Neuronal stem cell (in vitro differentiated cells): Measurements from ENCODE around the gene TRIM46.
A peak's percentile ranks its signal among the peaks of the same experiment; 100 is the strongest.
"Not testable (repeated sequence)": the region's sequence is repeated elsewhere in the genome, so short reads cannot be mapped to it uniquely, and the experiment has no call there.

Source experiments
- DNase-seq: peaks from one replicate; pipeline ENCODE4 v3.0.0-alpha.2; 2013; ENCODE audit warnings: low spot score
- H2AFZ ChIP-seq: one replicate; pipeline ENCODE4 v1.6.1; 2013; ENCODE audit warnings: mild to moderate bottlenecking, low read length, inconsistent platforms
- H2AK5ac ChIP-seq: 2 replicates; pipeline ENCODE4 v1.6.1; 2013; ENCODE audit warnings: low read depth, mild to moderate bottlenecking, inconsistent platforms, low read length, moderate library complexity, mixed read lengths
- H2BK120ac ChIP-seq: 2 replicates; pipeline ENCODE4 v1.6.1; 2013; ENCODE audit warnings: low read depth, mild to moderate bottlenecking, inconsistent platforms, low read length, moderate library complexity, mixed read lengths
- H2BK12ac ChIP-seq: one replicate; pipeline ENCODE4 v1.6.1; 2013; ENCODE audit warnings: low read length, inconsistent platforms
- H2BK15ac ChIP-seq: 2 replicates; pipeline ENCODE4 v1.6.1; 2013; ENCODE audit warnings: mild to moderate bottlenecking, low read length, inconsistent platforms, mixed read lengths
- H2BK5ac ChIP-seq: one replicate; pipeline ENCODE4 v1.6.1; 2013; ENCODE audit warnings: inconsistent platforms, mild to moderate bottlenecking, low read length, moderate library complexity
- H3K14ac ChIP-seq: one replicate; pipeline ENCODE4 v1.6.1; 2013; ENCODE audit warnings: low read length, inconsistent platforms
- H3K18ac ChIP-seq: 2 replicates; pipeline ENCODE4 v1.6.1; 2013; ENCODE audit warnings: low read length, inconsistent platforms
- H3K23ac ChIP-seq: 2 replicates; pipeline ENCODE4 v1.6.1; 2013; ENCODE audit warnings: low read depth, mild to moderate bottlenecking, mixed read lengths, low read length, inconsistent platforms; ENCODE audit not compliant: poor library complexity
- H3K27ac ChIP-seq: replicated peaks from 3 replicates; pipeline ENCODE4 v1.5.1; 2013; ENCODE audit warnings: low read length, inconsistent platforms
- H3K27me3 ChIP-seq, 3 experiments: 2 replicates each; pipeline ENCODE4 v1.6.1; 2013; ENCODE audit warnings: low read length in 3 of 3, mild to moderate bottlenecking in 2 of 3, inconsistent platforms in 1 of 3, low read depth in 1 of 3, mixed read lengths in 1 of 3, moderate library complexity in 1 of 3; ENCODE audit not compliant: control insufficient read depth in 3 of 3, insufficient read depth in 3 of 3
- H3K36me3 ChIP-seq, 2 donors: replicated peaks in 1 of 2; 2 replicates each; pipeline ENCODE4 v1.6.1; 2013; ENCODE audit warnings: low read length in 2 of 2; ENCODE audit not compliant: control insufficient read depth in 2 of 2, insufficient read depth in 2 of 2
- H3K4ac ChIP-seq: 2 replicates; pipeline ENCODE4 v1.6.1; 2013; ENCODE audit warnings: inconsistent platforms, mild to moderate bottlenecking, low read length, moderate library complexity
- H3K4me1 ChIP-seq, 2 donors: 1 replicate in 1 of 2; 2 replicates in 1 of 2; pipeline ENCODE4 v1.6.1; 2013; ENCODE audit warnings: low read length in 2 of 2, low read depth in 1 of 2; ENCODE audit not compliant: control insufficient read depth in 2 of 2, insufficient read depth in 1 of 2
- H3K4me2 ChIP-seq: one replicate; pipeline ENCODE4 v1.6.1; 2013; ENCODE audit warnings: mild to moderate bottlenecking, low read length, inconsistent platforms; ENCODE audit not compliant: insufficient read depth, poor library complexity, severe bottlenecking
- H3K4me3 ChIP-seq, 2 donors: 2 replicates each; pipeline ENCODE4 v1.5.1; 2013; ENCODE audit warnings: low read length in 2 of 2, mild to moderate bottlenecking in 2 of 2, inconsistent platforms in 1 of 2, moderate library complexity in 1 of 2
- H3K79me1 ChIP-seq: one replicate; pipeline ENCODE4 v1.6.1; 2013; ENCODE audit warnings: low read depth, mild to moderate bottlenecking, inconsistent platforms, low read length, moderate library complexity
- H3K9ac ChIP-seq: one replicate; pipeline ENCODE4 v1.6.1; 2013; ENCODE audit warnings: mild to moderate bottlenecking, low read depth, low read length, inconsistent platforms; ENCODE audit not compliant: poor library complexity
- H3K9me3 ChIP-seq, 2 donors: replicated peaks in 1 of 2; 2 replicates each; pipeline versions ENCODE3 to v1.6.1; 2013; ENCODE audit warnings: low read length in 2 of 2, mild to moderate bottlenecking in 2 of 2, inconsistent platforms in 1 of 2, low read depth in 1 of 2, mixed read lengths in 1 of 2, moderate library complexity in 1 of 2; ENCODE audit not compliant: control insufficient read depth in 2 of 2, insufficient read depth in 1 of 2
- H4K8ac ChIP-seq: one replicate; pipeline ENCODE4 v1.6.1; 2013; ENCODE audit warnings: low read depth, mild to moderate bottlenecking, inconsistent platforms, low read length, moderate library complexity
- H4K91ac ChIP-seq: one replicate; pipeline ENCODE4 v1.6.1; 2013; ENCODE audit warnings: low read length, low read depth, mild to moderate bottlenecking, inconsistent platforms; ENCODE audit not compliant: poor library complexity
- WGBS, 2 donors: extraction: QIAGEN DNeasy Blood & Tissue Kit; methylation state at CpG; one replicate each; pipeline ENCODE4 v1.1.7; 2013; ENCODE audit warnings: missing lambda C conversion rate in 2 of 2, mixed read lengths in 1 of 2; ENCODE audit not compliant: insufficient read length in 2 of 2, insufficient replicate concordance in 1 of 2; ENCODE audit errors: extremely low coverage in 2 of 2; 5-methylcytosine and 5-hydroxymethylcytosine counted together

The TRIM46 gene

GRCh38 chr1:155191904-155192303, 18.3 kb downstream of the TRIM46 start:
- Histone ChIP-seq H2AK5ac (peak overlapping the region; percentile 100), H3K23ac (peak overlapping the region; percentile 55), H2BK120ac (no peak overlapping the region), H2BK5ac (no peak overlapping the region), H3K79me1 (peaks cover under 1% of the 10 kb centered on the region), H3K36me3 (peaks cover 5 to 15% of the 10 kb centered on the region in 2 donors), H2BK12ac (no peak overlapping the region), H2AFZ (no peak overlapping the region), H3K4me3 (no peak overlapping the region), H3K4me2 (no peak overlapping the region), H2BK15ac (peak overlapping the region; percentile 99), H3K27me3 (no peaks in the 10 kb centered on the region), H3K9ac (no peak overlapping the region), H4K91ac (no peak overlapping the region), H3K4ac (no peak overlapping the region), H3K4me1 (peaks cover 15 to 21% of the 10 kb centered on the region in 2 donors), H3K9me3 (no peaks in the 10 kb centered on the region), H3K14ac (no peak overlapping the region), H3K18ac (peak overlapping the region; percentile 78), H4K8ac (no peak overlapping the region), H3K27ac (no peak overlapping the region)
- no CpG with 5 or more reads among the region's 17 CpGs for WGBS, 2 donors
- no peak for DNase-seq

GRCh38 chr1:155192346-155193274, 19.0 kb downstream of the TRIM46 start:
- H3K4me2 ChIP-seq = peak overlapping the region; percentile 96
- H2BK120ac ChIP-seq = peak overlapping the region; percentile 96

GRCh38 chr1:155193275-155193990, 19.8 kb downstream of the TRIM46 start:
- Histone ChIP-seq H2AK5ac (peak overlapping the region; percentile 75), H4K8ac (no peak overlapping the region), H3K9me3 (peaks cover 0 to 2% of the 10 kb centered on the region in 2 donors), H2BK12ac (peak overlapping the region; percentile 99), H3K4me2 (peak overlapping the region; percentile 96), H3K14ac (peak overlapping the region; percentile 92), H3K23ac (peak overlapping the region; percentile 98), H3K4me3 (peak overlapping the region; percentile 66 to 87), H2AFZ (peak overlapping the region; percentile 86), H3K4ac (peak overlapping the region; percentile 98), H3K18ac (peak overlapping the region; percentile 97), H4K91ac (peak overlapping the region; percentile 92), H3K9ac (peak overlapping the region; percentile 96), H2BK120ac (peak overlapping the region; percentile 96), H3K79me1 (peaks cover 14% of the 10 kb centered on the region), H3K36me3 (peaks cover 19 to 30% of the 10 kb centered on the region in 2 donors), H3K27me3 (no peaks in the 10 kb centered on the region), H3K4me1 (peaks cover 30 to 34% of the 10 kb centered on the region in 2 donors), H3K27ac (peak overlapping the region; percentile 100), H2BK15ac (peak overlapping the region; percentile 99), H2BK5ac (peak overlapping the region; percentile 96)
- no CpG with 5 or more reads among the region's 38 CpGs for WGBS, 2 donors
- DNase-seq = peak; percentile 91

More at GRCh38 chr1:155192346-155193274, 19.0 kb downstream of the TRIM46 start:
- Histone ChIP-seq H3K18ac (peak overlapping the region; percentile 96), H3K23ac (peak overlapping the region; percentile 98), H4K8ac (no peak overlapping the region), H3K14ac (peak overlapping the region; percentile 47), H3K4me1 (peaks cover 22 to 28% of the 10 kb centered on the region in 2 donors), H2AFZ (peak overlapping the region; percentile 86), H3K9ac (peak overlapping the region; percentile 84), H3K4ac (peak overlapping the region; percentile 89), H3K79me1 (peaks cover 7% of the 10 kb centered on the region), H3K36me3 (peaks cover 11 to 22% of the 10 kb centered on the region in 2 donors), H3K27ac (no peak overlapping the region), H4K91ac (peak overlapping the region; percentile 95), H3K9me3 (no peaks in the 10 kb centered on the region), H2AK5ac (peak overlapping the region; percentile 100), H2BK12ac (peak overlapping the region; percentile 88), H3K27me3 (no peaks in the 10 kb centered on the region), H2BK5ac (peak overlapping the region; percentile 96), H2BK15ac (peak overlapping the region; percentile 99), H3K4me3 (peak overlapping the region; percentile 66 to 73)
- DNase-seq = no peak
- no CpG with 5 or more reads among the region's 20 CpGs for WGBS, 2 donors

- Histone ChIP-seq H3K4me2 (peak overlapping the region; percentile 81), H3K4me3 (peak overlapping the region; percentile 66 to 87), H3K18ac (peak overlapping the region; percentile 100), H2BK15ac (peak overlapping the region; percentile 98), H3K9ac (peak overlapping the region; percentile 99), H2BK12ac (peak overlapping the region; percentile 99), H4K91ac (peak overlapping the region; percentile 92), H2BK5ac (peak overlapping the region; percentile 96), H3K79me1 (peaks cover 14% of the 10 kb centered on the region), H3K27ac (peak overlapping the region; percentile 100), H2AK5ac (peak overlapping the region; percentile 100), H2AFZ (peak overlapping the region; percentile 86), H3K36me3 (peaks cover 23 to 35% of the 10 kb centered on the region in 2 donors), H3K4me1 (peaks cover 31 to 34% of the 10 kb centered on the region in 2 donors)
- not testable (repeated sequence) for H3K27me3 ChIP-seq, DNase-seq, H3K14ac ChIP-seq, H3K23ac ChIP-seq, H3K9me3 ChIP-seq, H3K4ac ChIP-seq, H2BK120ac ChIP-seq, H4K8ac ChIP-seq
- no CpG with 5 or more reads among the region's 16 CpGs for WGBS, 2 donors
Observed at GRCh38 chr1:155193991-155194240, 20.3 kb downstream of the TRIM46 start.
